Neural cell (in vitro differentiated cells): Measurements from ENCODE around the gene RBM38. TPM values are rescaled to one million over a fixed set of nuclear protein-coding genes. Genes with fewer than 3 reads are reported as not detected.

Experiments used
- H2AFZ ChIP-seq: fragments of 200-600, 300-800 bp; sonication (generic), shearing (Covaris generic); 2 replicates; pipeline ENCODE4 v1.6.0; 2014; ENCODE audit warnings: low read depth, mild to moderate bottlenecking, antibody characterized with exemption, low read length, moderate library complexity
- H3F3A ChIP-seq: fragments of 200-600 bp; shearing (Covaris generic); 2 replicates; pipeline ENCODE4 v1.6.1; 2016; ENCODE audit warnings: mild to moderate bottlenecking, moderate library complexity, mixed read lengths, antibody characterized with exemption, low read length; ENCODE audit not compliant: insufficient read depth, poor library complexity, severe bottlenecking
- H3K27ac ChIP-seq: fragments of 200-600, 300-800 bp; sonication (generic), shearing (Covaris generic); 2 replicates; pipeline ENCODE4 v1.5.1; 2014; ENCODE audit warnings: mild to moderate bottlenecking, low read length, moderate library complexity
- H3K27me3 ChIP-seq: fragments of 300-800, 200-600 bp; sonication (generic), shearing (Covaris generic); 2 replicates; pipeline ENCODE4 v1.6.0; 2014; ENCODE audit warnings: mild to moderate bottlenecking, low read depth, low read length, moderate library complexity; ENCODE audit not compliant: insufficient read depth
- H3K36me3 ChIP-seq: fragments of 300-800, 200-600 bp; sonication (generic), shearing (Covaris generic); 2 replicates; pipeline ENCODE4 v1.5.1; 2014; ENCODE audit warnings: mild to moderate bottlenecking, antibody characterized with exemption, low read length, moderate library complexity; ENCODE audit not compliant: insufficient read depth
- H3K4me2 ChIP-seq: fragments of 300-800, 200-600 bp; sonication (generic), shearing (Covaris generic); 2 replicates; pipeline ENCODE4 v1.6.0; 2014; ENCODE audit warnings: mild to moderate bottlenecking, low read length
- H3K4me3 ChIP-seq: fragments of 300-800, 200-600 bp; sonication (generic), shearing (Covaris generic); 2 replicates; pipeline ENCODE4 v1.5.1; 2014; ENCODE audit warnings: mild to moderate bottlenecking, low read length, moderate library complexity
- H3K79me2 ChIP-seq: fragments of 200-600 bp; shearing (Covaris generic); replicated peaks from 2 replicates; pipeline ENCODE4 v1.6.0; 2014; ENCODE audit warnings: mild to moderate bottlenecking, low read length, moderate library complexity; ENCODE audit not compliant: insufficient read depth
- H3K9ac ChIP-seq: fragments of 300-800, 200-600 bp; sonication (generic), shearing (Covaris generic); 2 replicates; pipeline ENCODE4 v1.6.1; 2016; ENCODE audit warnings: mild to moderate bottlenecking, low read length, mixed read lengths
- H3K9me2 ChIP-seq: fragments of 200-600 bp; shearing (Covaris generic); 2 replicates; pipeline ENCODE4 v1.6.1; 2016; ENCODE audit warnings: mild to moderate bottlenecking, low read length, mixed read lengths; ENCODE audit not compliant: insufficient read depth
- H3K9me3 ChIP-seq: fragments of 200-600, 300-800 bp; sonication (generic), shearing (Covaris generic); 2 replicates; pipeline ENCODE4 v1.6.1; 2016; ENCODE audit warnings: mild to moderate bottlenecking, mixed run types, low read length, moderate library complexity, mixed read lengths
- H4K20me1 ChIP-seq: fragments of 200-600 bp; shearing (Covaris generic); 2 replicates; pipeline ENCODE4 v1.6.1; 2016; ENCODE audit warnings: mild to moderate bottlenecking, mixed run types; ENCODE audit not compliant: insufficient read depth
- CTCF ChIP-seq: fragments of 450-650 bp; IDR thresholded peaks from 2 replicates; pipeline ENCODE4 v1.5.1; 2014; ENCODE audit warnings: antibody characterized with exemption, mild to moderate bottlenecking, moderate library complexity; ENCODE audit not compliant: poor library complexity, severe bottlenecking
- EP300 ChIP-seq: fragments of 450-650 bp; conservative IDR thresholded peaks from 2 replicates; pipeline ENCODE4 v1.6.1; 2014; ENCODE audit warnings: antibody characterized with exemption, mild to moderate bottlenecking, moderate library complexity; ENCODE audit not compliant: poor library complexity, severe bottlenecking
- EZH2 ChIP-seq: fragments of 200-600, 300-800 bp; shearing (Covaris generic), sonication (generic); IDR thresholded peaks from 2 replicates; pipeline ENCODE4 v1.6.1; 2014; ENCODE audit warnings: antibody characterized with exemption, low read length, borderline replicate concordance, mild to moderate bottlenecking; ENCODE audit not compliant: insufficient read depth, poor library complexity, severe bottlenecking
- MXI1 ChIP-seq: fragments of 450-650 bp; conservative IDR thresholded peaks from 2 replicates; pipeline ENCODE4 v1.6.1; 2014; ENCODE audit warnings: antibody characterized with exemption, mild to moderate bottlenecking; ENCODE audit not compliant: poor library complexity, severe bottlenecking
- POLR2AphosphoS5 ChIP-seq: IDR thresholded peaks from 2 replicates; pipeline ENCODE4 v1.6.1; 2012
- RAD21 ChIP-seq: fragments of 450-650 bp; conservative IDR thresholded peaks from 2 replicates; pipeline ENCODE4 v1.6.1; 2014; ENCODE audit warnings: antibody characterized with exemption, mild to moderate bottlenecking, moderate library complexity
- REST ChIP-seq: IDR thresholded peaks from 2 replicates; pipeline ENCODE4 v1.6.1; 2012; ENCODE audit warnings: borderline replicate concordance
- SMC3 ChIP-seq: fragments of 450-650 bp; conservative IDR thresholded peaks from 2 replicates; pipeline ENCODE4 v1.6.1; 2014; ENCODE audit warnings: antibody characterized with exemption, mild to moderate bottlenecking, moderate library complexity; ENCODE audit not compliant: poor library complexity
- TAF1 ChIP-seq: IDR thresholded peaks from 2 replicates; pipeline ENCODE4 v1.6.1; 2012; ENCODE audit warnings: low read depth
- polyA plus RNA-seq: library from polyadenylated mRNA; depleted of rRNA; stranded (reverse); fragments of >200 nt; gene quantifications from 2 replicates; pipeline ENCODE4 v1.2.3, GENCODE V29; 2014

RBM38 gene
- polyA plus RNA-seq, 1 donor from 2014 or later = 19.0 TPM

DNA sequence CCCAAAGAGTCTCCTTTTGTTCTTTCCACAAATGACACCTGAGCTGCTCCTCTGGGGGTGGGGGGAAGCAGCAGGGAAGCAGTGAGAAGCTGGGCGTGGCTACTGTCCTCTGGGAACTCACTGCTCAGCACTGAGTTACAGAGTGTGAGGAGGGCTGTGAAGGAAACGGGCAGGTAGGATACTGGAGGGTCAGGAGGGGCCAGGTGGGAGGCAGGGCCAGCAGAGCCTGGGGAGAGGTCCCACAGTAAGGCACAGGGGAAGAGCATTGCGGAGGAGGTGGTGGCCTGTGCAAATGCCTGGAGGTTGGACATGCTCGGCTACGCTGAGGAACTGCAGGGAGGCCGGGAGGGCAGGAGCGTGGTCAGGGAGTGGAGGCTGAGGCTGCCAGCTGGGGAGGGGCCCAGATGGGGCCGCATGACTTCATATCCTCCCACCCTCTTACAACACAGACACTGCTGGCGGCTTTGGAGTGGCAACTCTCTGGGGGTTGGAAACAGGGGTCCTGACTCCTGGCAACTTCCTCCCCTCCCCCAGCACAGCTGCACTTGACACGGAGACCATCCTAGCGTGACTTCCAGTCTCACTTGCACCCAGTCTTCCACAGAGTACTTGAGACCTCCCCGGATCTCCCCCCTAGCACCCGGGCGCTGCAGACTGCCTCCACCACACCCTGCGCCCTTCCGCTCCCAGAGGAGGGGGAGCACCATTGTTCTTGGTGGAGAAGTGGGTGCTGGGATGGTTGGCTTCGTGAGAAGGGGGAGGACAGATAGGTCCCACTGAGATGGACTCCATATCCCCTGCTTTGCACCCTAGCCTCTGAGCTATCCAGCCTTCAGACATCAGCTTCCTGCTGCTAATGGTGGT is 34.2 kb downstream of the RBM38 start:
- Histone ChIP-seq H3K27ac (no peak overlapping the region), H3K4me3 (no peak overlapping the region), H3K36me3 (no peaks in the 10 kb centered on the region), H4K20me1 (no peaks in the 10 kb centered on the region), H3K9me2 (no peaks in the 10 kb centered on the region), H3K9me3 (no peaks in the 10 kb centered on the region), H3K9ac (no peak overlapping the region), H3K4me2 (no peak overlapping the region), H3K79me2 (no peaks in the 10 kb centered on the region), H3K27me3 (no peaks in the 10 kb centered on the region), H2AFZ (no peak overlapping the region), H3F3A (no peaks in the 10 kb centered on the region)
- no peak for TF ChIP-seq CTCF
- no peak for TF ChIP-seq REST
- no peak for TF ChIP-seq EP300
- TF ChIP-seq RAD21 = no peak
- no peak for TF ChIP-seq MXI1
- no peak for TF ChIP-seq SMC3
- TF ChIP-seq EZH2 = no peak
- TF ChIP-seq TAF1 = no peak
- no peak for TF ChIP-seq POLR2AphosphoS5

GRCh38 chr20:57426271-57426689 is 35.1 kb downstream of the RBM38 start:
- H3K27ac ChIP-seq = no peak overlapping the region
- TF ChIP-seq REST = no peak
- no peak for TF ChIP-seq TAF1
- no peak for TF ChIP-seq POLR2AphosphoS5
- no peak for TF ChIP-seq EP300
- no peak for TF ChIP-seq CTCF
- no peak for TF ChIP-seq RAD21
- H3K4me2 ChIP-seq = no peak overlapping the region
- no peaks in the 10 kb centered on the region for H4K20me1 ChIP-seq
- no peaks in the 10 kb centered on the region for H3F3A ChIP-seq
- H3K79me2 ChIP-seq = no peaks in the 10 kb centered on the region
- no peak overlapping the region for H3K4me3 ChIP-seq
- H3K36me3 ChIP-seq = no peaks in the 10 kb centered on the region
- H3K9me3 ChIP-seq = no peaks in the 10 kb centered on the region
- H3K9me2 ChIP-seq = no peaks in the 10 kb centered on the region
- H3K9ac ChIP-seq = no peak overlapping the region
- H2AFZ ChIP-seq = no peak overlapping the region
- H3K27me3 ChIP-seq = no peaks in the 10 kb centered on the region
